22Rv1 (cell line): ENCODE measurements around the gene PIK3CG.

ENCODE experiments used
- ZFX ChIP-seq: fragments of 450-650 bp; IDR thresholded peaks from 2 replicates; pipeline ENCODE4 v1.6.1; 2017; ENCODE audit warnings: antibody characterized with exemption, borderline replicate concordance
- TF ChIP-seq, protein P1 (sequence below): fragments of 450-650 bp; IDR thresholded peaks from 2 replicates; pipeline ENCODE4 v1.5.1; 2017; ENCODE audit warnings: mild to moderate bottlenecking

DNA sequence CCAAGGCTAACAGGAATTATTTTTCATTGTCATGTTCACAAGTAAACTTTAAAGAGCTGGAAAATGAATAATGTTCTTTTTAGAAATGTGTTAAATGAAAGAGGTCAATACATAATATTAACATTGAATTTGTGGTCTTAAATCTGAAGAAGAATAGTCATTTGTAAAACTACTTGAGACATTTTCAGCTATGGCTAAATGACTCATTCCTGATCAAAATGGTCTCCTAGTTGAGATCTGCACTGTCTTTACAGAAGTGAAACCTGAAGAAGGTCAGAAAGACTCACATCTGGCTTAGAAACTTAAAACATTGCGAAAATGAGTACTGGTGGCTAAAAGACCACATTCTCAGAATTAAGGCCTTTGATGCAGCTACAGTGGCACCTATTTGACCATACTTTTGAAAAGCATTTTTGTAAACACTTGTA lies 5.9 kb downstream of the PIK3CG start:
- TF ChIP-seq, protein P1, sequence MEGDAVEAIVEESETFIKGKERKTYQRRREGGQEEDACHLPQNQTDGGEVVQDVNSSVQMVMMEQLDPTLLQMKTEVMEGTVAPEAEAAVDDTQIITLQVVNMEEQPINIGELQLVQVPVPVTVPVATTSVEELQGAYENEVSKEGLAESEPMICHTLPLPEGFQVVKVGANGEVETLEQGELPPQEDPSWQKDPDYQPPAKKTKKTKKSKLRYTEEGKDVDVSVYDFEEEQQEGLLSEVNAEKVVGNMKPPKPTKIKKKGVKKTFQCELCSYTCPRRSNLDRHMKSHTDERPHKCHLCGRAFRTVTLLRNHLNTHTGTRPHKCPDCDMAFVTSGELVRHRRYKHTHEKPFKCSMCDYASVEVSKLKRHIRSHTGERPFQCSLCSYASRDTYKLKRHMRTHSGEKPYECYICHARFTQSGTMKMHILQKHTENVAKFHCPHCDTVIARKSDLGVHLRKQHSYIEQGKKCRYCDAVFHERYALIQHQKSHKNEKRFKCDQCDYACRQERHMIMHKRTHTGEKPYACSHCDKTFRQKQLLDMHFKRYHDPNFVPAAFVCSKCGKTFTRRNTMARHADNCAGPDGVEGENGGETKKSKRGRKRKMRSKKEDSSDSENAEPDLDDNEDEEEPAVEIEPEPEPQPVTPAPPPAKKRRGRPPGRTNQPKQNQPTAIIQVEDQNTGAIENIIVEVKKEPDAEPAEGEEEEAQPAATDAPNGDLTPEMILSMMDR: no peak
- no peak for TF ChIP-seq ZFX
